Epithelial cell of alveolus of lung (primary cell): Measurements from ENCODE around the gene OR5T3. TPM values are rescaled to one million over a fixed set of nuclear protein-coding genes. Genes with fewer than 3 reads are reported as not detected.

Source experiments
- total RNA-seq: library from RNA; depleted of rRNA; stranded (reverse); fragments of >200 nt; gene quantifications from 2 replicates; pipeline ENCODE4 v1.2.1, GENCODE V29; 2015

Gene OR5T3
- total RNA-seq, result not detected in 2 replicates

DNA sequence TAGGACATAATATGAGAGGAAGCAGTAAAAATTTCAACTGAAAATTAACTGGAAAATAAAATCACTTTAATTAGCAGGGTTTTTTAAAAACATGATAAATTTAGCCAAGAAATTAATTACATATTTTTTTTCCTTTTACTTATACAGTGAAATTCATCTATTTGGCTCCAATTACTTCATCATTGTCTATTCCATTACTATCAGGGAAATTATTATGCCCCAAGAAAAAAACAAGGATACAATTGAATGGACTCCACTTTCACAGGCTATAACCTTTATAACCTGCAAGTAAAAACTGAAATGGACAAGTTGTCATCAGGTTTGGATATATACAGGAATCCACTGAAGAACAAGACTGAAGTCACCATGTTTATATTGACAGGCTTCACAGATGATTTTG is at the start of gene OR5T3:
Gene OR5T3, plus strand, starts transcription at position 301 of the 400 bp plus-strand sequence. Its CDS starts 0 bp downstream, at position 301.

GRCh38 chr11:56234155-56234554 is 17.9 kb upstream of the OR5T3 start, which contains the start of gene OR5T2:
OR5T2 (minus strand) TSS chr11:56234255; CDS start chr11:56233062, 1,193 bp downstream.

DNA sequence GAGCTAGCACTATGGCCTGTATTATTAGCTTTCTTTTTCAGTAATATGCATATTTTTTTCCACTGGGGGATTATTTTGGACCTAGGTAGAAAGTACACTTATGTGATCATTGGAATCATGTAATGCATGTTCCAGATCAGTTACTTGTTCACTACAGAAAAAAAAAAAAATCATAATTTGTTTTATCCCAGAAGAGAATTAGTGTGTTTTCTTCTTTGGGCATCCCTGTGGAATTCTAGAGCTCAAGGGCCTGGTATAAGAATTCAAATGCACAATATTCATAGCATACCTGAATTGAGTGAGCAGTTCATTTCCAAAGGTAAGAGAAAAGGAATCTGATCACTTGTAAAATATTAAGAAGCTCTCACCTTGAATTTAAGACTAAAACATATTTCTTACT is 21.8 kb downstream of the OR5T3 start, which contains the start of gene OR5T1:
Gene OR5T1, plus strand, starts transcription at position 301 of the 400 bp plus-strand sequence. CDS start 1,485 bp downstream, outside the sequence.

DNA sequence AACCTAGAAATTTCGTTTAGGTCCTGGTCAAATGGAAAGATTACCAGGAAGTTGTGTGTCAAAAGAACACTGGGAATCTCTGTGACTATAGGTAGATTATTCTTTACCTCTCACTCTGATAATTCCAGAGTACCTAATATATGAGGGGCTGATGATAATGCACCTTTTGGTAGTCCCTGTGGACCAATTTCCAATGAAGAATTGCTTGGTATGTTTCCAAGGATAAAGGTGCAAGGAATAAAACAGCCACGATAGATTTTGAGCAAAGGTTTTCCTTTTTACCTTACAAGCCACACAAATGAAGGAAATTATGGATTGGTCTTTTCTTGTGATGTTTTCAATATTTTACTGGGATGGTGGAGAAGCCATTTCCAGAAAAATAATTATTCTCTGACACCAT is 40.1 kb downstream of the OR5T3 start, which contains the start of gene OR8H1:
Gene OR8H1, minus strand, starts transcription at position 101 of the 400 bp plus-strand sequence. CDS start 1,192 bp downstream, outside the sequence.

Other genes starting within 250 kb of the OR5T3 start
- gene OR5AS1, start 224.6 kb upstream of the OR5T3 start, total RNA-seq, result not detected in 2 replicates
- gene OR8I2, start 158.9 kb upstream of the OR5T3 start, total RNA-seq, result not detected in 2 replicates
- gene OR8H2, start 148.6 kb upstream of the OR5T3 start, total RNA-seq, result not detected in 2 replicates
- gene OR8H3, start 129.9 kb upstream of the OR5T3 start, total RNA-seq, result not detected in 2 replicates
- not detected in 2 replicates for gene OR8J3, start 112.1 kb upstream of the OR5T3 start, total RNA-seq
- not detected in 2 replicates for gene OR8K5, start 91.9 kb upstream of the OR5T3 start, total RNA-seq
- not detected in 2 replicates for gene OR5J2, start 75.6 kb upstream of the OR5T3 start, total RNA-seq
- not detected in 2 replicates for gene OR5T2, start 18.0 kb upstream of the OR5T3 start, total RNA-seq
- gene OR5T1, start 21.9 kb downstream of the OR5T3 start, total RNA-seq, result not detected in 2 replicates
- gene OR8H1, start 40.0 kb downstream of the OR5T3 start, total RNA-seq, result not detected in 2 replicates
- gene OR8K3, start 62.9 kb downstream of the OR5T3 start, total RNA-seq, result not detected in 2 replicates
- not detected in 2 replicates for gene OR8K1, start 93.8 kb downstream of the OR5T3 start, total RNA-seq
- not detected in 2 replicates for gene OR8J1, start 102.0 kb downstream of the OR5T3 start, total RNA-seq
- gene OR8U1, start 123.4 kb downstream of the OR5T3 start, total RNA-seq, result not detected in 2 replicates
- not detected in 2 replicates for gene OR5AL1, start 160.4 kb downstream of the OR5T3 start, total RNA-seq
- not detected in 2 replicates for gene OR5M3, start 221.1 kb downstream of the OR5T3 start, total RNA-seq
- not detected in 2 replicates for gene OR5M8, start 239.1 kb downstream of the OR5T3 start, total RNA-seq